GM21526 (cell line): ENCODE measurements around the gene SESN1.
"Not testable (repeated sequence)": the region's sequence is repeated elsewhere in the genome, so short reads cannot be mapped to it uniquely, and the experiment has no call there.

Experiments used
- ATAC-seq: cut with Tn5 transposase; IDR thresholded peaks from one replicate; pipeline ENCODE4 v1.9.1; 2021; ENCODE audit warnings: moderate library complexity; ENCODE audit not compliant: unreplicated experiment, low FRiP score

Gene SESN1

DNA sequence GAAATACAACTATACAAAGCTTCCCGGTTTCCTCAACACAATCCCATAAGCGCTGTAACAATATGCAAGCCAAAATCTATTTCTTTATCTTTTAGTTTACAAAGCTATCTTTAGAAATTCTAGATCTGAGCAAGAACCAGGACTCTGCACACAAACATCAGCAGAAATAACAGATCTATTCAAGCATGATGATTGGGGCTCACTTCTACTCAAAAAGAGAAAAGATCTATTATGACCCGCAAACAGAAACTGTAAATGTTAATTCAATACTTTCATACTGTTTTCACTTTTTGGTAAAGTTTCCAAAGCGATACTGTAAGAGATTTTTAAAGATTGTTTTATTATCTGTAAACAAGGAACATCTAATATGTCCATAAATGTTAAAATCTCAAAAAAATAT is 86.6 kb downstream of the SESN1 start:
- no peak for ATAC-seq

DNA sequence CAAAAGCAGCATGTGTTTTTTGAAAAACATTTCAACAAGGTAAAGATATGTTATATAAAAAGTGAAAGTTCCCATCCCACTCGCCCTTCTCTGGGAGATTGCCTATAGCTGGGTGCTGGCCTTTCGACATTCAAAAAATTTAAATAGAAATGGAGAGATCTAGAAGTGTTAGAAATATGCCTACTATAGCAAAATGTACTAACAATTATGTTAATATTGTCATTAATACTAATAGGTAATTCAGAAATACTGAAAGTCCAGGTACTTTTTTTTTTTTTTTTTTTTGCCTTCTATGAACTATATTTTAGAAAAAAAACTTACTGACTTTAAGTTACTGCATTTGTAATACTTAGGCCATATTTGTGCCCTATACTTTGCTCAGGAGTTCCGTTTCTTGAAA is 87.1 kb downstream of the SESN1 start:
- ATAC-seq, result no peak

DNA sequence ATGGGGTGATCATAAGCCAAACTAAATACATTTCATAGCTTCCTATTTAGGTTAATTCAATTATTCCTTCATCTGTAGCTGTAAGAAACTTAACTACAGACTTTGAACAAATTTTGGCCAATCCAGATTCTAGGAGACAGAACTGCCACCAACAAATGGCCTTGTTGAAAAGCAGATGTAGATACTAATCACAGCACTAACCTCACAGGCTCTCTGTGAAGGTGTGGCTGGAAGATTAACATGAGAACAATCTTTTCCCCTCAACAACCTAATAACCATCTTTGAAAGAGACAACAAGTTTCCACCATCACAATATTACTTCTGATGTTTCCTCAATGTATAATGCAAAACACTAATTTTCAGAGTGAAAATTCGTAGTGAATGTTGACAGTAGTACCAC is 87.8 kb downstream of the SESN1 start:
- ATAC-seq, result no peak

DNA sequence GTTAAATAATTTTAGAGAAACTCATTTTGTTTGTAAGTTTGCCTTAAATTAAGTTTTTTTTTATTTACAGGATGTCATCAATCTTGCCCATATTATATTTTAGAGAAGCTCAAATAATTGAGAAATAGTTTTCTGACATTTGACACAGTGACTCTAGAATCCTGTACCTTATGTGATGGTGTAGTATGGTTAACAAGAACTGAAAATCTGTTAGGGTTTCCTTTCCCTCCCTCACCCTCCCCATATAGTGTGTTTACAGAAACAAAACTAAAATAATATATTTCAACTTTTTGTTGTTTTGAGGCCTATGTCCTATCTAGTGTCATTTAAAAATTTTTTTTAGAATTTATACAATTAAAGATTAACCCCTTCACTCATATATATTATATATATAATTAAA is 91.8 kb downstream of the SESN1 start:
- no peak for ATAC-seq

DNA sequence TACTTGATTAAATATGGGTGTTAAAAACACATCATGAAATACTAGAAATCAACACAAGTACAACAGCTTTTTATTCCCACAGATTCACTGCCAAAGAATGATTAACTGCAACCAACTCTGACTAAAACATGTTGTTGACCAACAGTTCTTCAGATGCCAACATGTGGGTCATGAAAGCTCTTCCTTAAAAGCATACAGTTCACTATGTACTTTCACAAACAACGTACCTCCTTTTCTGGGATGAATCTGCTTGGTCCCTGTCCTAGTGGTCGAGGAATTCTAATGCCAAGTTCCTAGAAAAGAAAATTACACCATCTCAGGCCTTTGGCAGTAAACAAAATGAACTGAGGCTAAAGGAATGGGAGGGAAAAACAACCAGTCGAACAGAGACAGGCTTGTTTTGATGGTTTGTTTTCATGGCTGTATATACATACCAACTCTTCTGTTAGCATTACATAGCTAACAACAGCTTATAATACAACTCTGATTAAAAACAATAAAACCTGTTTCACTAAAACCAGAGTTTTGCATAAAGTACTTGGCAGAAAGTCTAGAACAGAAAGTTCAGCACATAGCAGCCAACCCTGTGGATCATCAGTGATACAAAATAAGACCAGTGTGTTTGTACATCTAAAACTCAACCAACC is 92.5 kb downstream of the SESN1 start:
- ATAC-seq, result no peak

DNA sequence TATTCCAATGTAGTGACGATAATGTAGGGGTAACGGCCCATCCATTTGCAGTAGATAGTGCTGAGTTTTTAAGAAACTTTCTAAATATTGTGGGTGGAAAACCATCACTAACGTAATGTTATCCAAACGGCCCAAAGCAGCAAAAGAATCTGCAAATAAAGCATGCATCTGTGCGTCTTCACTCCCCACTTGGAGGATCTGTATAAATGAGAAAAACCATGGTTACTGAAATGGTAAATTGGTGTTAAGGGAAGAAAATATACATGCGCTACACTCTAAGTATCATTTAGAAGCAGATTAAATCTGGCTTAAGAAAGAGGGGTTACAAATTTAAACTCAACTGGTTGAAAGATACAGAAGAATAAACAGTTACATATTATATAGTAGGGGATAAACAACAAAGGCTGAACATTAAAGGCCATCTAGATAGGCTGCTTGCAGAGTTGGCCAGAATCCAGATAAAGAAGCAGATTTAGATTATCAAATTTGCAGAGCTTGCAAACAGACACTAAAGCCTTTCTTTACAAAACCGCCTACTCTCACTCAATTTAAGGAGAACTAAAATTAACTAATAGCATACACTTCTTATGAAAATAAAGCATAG is 93.3 kb downstream of the SESN1 start:
- no peak for ATAC-seq

DNA sequence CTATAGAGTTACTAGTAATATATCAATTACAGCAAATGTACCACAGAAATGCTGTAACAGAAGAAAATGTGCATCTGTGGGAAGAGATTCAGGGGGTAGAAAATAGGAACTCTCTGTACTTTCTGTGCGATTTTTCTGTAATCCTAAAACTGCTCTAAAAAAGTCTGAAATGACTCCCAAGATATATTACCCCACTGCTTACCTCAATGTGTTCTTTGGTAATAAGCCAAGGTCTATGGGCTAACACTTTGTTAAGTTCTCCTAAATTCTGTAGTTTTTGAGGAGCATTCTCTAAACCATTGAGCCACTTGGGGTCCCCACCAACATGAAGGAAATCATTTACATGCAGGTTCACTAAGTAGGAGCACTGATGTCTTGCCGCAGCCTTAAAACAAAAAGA is 94.4 kb downstream of the SESN1 start:
- ATAC-seq, result no peak

DNA sequence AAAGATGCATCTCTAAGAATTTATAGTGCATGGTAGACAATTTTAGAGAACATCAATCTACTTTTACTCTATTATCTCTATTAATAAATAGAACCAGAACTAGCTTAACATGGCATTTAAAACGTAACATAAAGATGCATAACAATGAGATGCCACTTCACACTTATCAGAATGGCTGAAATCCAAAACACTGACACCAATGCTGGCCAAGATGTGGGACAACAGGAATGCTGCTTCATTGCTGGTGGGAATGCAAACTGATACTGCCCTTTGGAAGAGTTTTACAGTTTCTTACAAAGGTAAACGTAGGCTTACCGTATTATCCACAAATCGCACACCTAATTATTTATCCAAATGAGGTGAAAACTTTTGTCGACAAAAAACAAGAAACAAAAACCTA is 95.2 kb downstream of the SESN1 start:
- ATAC-seq, result no peak

DNA sequence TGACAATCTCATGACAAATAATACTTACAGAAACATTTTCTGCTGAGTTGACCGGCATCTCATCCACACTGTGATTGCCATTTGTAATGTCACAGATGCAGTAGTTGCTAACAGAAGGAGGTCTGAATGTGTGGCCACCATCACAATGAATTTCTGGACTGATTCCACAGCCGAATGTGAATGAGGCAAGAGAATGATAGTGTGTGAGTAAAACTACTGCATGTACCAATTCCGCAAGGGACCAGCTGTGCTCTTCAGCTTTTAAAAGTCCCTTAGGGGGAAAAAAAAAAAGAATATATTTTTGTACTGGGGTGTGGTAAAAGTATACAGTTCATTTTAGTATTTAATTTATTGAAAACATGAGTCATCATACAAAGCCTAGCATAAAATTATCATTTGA is 96.2 kb downstream of the SESN1 start:
- ATAC-seq, result no peak

DNA sequence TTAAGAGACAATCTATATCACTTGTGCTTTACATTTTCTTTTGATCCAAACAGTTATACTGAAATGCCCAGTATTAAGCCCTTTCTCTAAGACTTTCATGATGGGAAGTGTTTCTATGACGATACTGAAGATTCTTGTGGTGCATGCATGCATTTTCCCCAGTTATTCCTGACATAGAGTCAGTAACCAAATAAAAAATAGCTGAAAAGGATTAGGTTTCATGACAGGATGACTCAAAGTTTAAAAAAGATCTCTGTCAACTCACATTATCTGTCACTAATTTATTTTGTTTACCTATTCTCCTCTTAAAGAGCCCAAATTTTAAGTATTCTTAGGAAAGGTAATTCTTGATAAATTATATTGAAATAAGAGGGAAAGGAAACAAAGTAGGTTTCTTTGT is 98.4 kb downstream of the SESN1 start:
- no peak for ATAC-seq

DNA sequence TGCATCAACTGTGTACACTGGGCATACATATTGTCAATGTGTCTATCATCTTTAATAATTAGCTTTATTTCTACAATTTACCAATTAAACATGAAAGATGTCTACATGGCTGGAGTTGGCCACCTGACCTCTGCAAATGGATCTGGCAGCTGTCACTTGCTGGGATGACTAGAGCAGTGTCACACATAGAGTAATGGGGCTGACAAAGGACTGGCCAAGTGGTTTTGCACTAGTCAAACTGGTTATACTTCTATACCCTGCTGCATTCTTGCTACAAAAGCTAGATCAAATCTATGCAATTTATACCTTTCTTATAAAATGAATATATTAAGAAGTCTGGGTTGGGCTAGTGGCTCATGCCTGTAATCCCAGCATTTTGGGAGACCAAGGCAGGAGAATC is 99.3 kb downstream of the SESN1 start:
- ATAC-seq, result no peak

DNA sequence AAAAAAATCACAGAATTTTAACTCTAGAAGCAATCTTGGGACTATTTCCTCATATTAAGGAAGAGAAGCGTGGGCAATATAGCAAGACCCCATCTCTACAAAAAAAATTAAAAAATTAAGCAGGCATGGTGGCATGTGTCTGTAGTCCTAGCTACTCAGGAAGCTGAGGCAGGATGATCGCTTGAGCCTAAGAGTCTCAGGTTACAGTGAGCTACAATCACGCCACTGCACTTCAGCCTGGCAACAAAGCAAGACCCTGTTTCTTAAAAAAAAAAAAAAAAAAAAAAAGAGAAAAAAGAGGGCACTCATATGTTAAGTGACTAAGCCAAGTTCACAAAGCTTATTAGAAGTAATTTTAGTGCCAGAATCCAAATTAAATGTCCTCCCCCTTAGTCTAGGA is 100.8 kb downstream of the SESN1 start:
- no peak for ATAC-seq

DNA sequence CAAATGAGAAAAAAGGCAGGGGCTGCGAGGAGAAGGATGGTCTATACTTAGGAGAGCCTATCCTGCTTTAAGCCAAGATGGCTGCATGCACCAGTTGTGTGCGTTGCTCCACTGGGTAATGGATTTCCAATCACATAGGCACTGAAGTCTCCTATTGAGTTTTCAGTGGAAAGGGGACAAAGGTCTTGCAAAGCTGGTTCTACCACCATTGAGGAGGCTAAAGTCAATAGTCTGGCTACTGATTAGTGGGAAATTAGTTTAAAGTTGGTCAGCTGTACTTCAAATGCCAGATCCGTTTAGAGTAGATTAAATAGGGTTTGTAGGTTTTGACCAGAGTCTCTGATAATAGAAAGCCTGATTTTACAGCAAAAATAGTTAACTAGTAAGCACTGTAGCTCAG is 104.9 kb downstream of the SESN1 start:
- ATAC-seq, result no peak

DNA sequence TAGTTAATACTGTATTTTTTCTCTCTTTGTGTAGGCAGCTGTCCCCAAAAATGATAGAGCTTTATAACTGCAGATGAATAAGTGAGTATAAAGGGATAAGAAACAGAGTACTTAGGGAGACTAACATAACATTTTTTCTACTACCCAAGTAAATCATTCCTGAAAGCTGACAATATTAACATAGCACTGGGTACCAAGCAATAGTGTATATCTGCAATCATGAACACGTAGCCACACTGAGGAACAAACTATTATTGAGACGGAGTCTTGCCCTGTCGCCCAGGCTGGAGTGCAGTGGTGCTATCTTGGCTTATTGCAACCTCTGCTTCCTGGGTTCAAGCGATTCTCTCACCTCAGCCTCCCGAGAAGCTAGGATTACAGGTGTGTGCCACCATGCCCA is 105.9 kb downstream of the SESN1 start:
- no peak for ATAC-seq

DNA sequence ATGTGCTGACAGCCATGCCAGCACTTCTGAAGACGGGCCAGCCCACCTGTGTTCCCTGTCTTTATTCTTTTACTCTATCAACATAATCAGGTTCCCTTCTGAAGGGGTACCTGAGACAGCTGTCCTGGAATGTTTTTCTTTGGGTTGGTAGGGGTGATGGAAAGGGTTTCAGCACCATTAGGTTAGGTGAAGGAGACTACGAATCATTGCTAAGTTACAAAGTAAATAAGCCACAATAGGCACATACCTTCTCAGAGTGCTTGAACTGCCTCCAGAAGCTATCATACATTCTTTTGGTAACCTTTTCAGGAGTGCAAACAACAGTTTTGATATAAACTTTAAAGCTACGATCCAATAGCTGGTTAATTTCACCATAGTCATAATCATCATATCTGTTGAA is 106.3 kb downstream of the SESN1 start:
- no peak for ATAC-seq

DNA sequence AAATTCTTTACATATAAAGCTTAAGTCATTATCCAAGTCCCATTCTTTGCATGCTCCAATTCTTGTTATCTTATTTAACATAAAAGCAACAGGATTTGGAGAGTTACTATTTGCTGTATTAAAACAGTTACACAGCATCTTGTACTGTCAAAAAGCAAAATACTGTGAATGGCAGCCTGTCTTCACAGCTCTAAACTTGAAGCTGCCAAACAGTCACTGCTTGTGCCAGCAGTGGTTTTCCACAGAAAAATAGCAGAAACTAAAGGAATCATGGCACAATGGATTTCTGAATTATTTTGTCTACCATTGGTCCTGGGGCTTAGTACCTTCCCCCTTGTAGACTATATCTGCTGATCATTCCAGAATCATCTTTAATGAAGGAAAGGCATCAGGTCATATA is 107.5 kb downstream of the SESN1 start:
- ATAC-seq, result no peak

DNA sequence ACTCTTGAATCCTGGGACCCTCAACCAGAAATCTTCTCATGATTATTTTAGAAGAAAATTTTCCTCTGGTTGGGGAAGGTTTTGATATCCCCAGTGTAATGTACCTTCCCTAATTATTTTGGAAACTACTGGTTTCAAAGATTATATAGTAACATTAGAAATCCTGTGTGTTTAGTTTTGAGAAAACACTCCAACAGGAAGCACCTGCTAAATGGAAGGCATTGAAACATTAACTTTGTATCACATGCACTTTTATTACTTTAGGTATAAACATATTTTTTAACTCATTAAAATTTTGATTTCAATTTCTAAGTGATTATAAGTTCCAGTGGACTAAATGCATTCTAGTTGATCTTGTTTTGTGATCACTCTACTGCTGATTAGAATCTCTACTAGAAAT is 109.3 kb downstream of the SESN1 start:
- ATAC-seq, result no peak

DNA sequence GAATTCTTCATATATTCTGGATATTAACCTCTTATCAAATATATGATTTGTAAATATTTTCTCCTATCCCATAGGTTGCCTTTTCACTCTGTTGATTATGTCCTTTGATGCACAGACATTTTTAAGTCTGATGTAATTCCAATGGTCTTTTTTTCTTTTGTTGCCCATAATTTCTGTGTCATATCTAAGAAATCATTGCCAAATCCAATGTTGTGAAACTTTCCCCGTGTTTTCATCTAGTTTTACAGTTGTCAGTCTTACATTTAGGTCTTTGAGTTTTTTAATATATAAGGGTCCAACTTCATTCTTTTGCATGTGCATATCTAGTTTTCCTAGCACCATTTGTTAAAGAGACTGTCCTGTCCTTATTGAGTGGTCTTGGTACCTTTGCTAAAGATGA is 111.5 kb downstream of the SESN1 start:
- no peak for ATAC-seq

DNA sequence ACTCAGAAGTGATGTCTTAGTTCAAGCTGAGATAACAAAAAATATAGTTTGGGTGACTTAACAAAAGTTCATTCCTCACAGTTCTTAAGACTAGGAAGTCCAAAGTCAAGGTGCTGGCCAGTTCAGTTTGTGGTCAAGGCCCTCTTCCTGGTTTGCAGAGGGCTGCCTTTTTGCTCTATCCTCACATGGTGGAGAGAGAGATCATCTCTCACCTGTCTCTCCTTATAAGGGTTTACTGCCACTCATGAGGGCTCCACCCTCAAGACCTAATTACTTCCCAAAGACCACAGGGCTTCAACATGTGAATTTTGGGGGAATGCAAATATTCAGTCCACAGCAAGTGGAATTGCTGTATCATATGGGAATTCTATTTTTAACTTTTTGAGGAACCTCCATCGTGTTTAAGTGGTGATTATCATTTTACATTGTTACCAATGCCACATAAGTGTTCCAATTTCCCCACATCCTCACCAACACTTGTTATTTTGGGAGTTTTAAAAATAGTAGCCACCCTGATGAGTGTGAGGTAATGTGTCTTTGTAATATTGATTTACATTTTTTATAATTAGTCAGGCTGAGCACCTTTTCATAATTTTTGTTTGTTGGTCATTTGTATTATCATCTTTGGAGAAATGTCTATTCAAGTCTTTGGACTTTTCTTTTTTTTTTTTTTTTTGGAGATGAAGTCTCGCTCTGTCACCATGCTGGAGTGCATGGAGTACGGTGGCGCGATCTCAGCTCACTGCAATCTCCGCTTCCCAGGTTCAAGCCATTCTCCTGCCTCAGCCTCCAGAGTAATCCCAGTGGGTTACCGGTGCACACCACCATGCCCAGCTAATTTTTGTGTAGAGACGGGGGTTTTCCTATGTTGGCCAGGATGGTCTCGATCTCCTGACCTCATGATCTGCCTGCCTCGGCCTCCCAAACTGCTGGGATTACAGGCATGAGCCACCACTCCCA is 112.2 kb downstream of the SESN1 start:
- no peak for ATAC-seq

DNA sequence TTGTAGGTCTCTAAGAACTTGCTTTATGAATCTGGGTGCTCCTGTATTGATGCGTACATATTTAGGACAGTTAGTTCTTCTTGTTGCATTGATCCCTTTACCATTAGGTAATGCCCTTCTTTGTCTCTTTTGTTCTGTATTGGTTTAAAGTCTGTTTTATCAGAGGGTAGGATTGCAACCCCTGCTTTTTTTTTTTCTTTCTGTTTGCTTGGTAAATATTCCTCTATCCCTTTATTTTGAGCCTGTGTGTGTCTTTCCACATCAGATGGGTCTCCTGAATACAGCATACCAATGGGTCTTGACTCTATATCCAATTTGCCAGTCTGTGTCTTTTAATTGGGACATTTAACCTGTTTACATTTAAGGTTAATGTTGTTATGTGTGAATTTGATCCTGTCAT is 116.0 kb downstream of the SESN1 start:
- not testable (repeated sequence) for ATAC-seq

DNA sequence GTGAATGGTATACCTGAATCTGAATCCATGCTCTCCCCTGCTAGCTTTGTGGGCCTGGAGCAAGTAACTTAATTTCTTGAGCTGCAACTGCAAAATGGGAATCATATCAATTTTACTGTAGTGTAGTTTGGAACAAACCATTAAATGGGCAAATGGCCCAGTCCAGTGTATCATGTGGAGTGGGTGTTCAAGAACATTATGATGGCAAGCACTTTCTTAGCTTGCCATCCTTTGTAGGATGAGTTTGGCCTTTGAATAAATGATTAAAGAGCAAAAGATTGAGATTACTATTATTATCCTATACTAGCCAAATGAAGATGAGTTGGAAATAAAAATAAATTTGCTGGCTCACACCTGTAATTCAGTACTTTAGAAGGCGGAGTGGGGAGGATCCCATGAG is 120.4 kb downstream of the SESN1 start:
- ATAC-seq, result no peak

DNA sequence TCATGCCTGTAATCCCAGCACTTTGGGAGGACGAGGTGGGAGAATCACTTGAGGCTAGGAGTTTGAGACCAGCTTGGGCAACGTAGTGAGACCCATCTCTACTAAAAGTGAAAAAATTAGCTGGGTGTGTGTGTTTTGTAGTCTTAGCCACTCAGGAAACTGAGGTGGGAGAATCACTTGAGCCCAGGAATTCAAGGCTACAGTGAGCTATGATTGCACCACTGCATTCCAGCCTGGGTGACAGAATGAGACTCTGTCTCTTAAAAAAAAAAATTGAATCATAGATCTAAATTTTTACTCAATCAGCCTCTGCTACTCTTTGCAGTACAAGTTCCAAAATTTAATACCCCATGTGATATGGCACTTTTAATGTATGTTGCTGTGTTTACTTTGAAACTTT is 124.9 kb downstream of the SESN1 start:
- no peak for ATAC-seq
